Transverse colon (tissue), 3 donors: ENCODE measurements around the gene CCL17.

Experiments
- CTCF ChIP-seq, 5 experiments: fragments of 200-600 bp in 3 of 5; fragments of 450-650 bp in 2 of 5; sonication (generic) in 3 of 5; IDR thresholded peaks; 1 replicate in 2 of 5; 2 replicates in 3 of 5; pipeline ENCODE4 v1.5.1; 2016 to 2017; ENCODE audit warnings: antibody characterized with exemption in 5 of 5, inconsistent platforms in 3 of 5, mild to moderate bottlenecking in 2 of 5, moderate library complexity in 1 of 5
- EP300 ChIP-seq: sonication (generic); formaldehyde crosslinking; IDR thresholded peaks from one replicate; pipeline ENCODE4 v1.6.1; 2017; ENCODE audit warnings: antibody characterized with exemption, low read depth

GRCh38 chr16:57401943-57402640 lies 2.5 kb upstream of the CCL17 start:
- TF ChIP-seq EP300, result no peak
- no peak for TF ChIP-seq CTCF (IDR thresholded peaks at IDR 0.05)
